HUES6 (cell line): ENCODE measurements around the gene ABTB2.
A peak's percentile ranks its signal among the peaks of the same experiment; 100 is the strongest.

ENCODE experiments used
- H3K27ac ChIP-seq: 2 replicates; pipeline ENCODE4 v1.7.0; 2013; ENCODE audit warnings: low read depth, mild to moderate bottlenecking, low read length, inconsistent platforms
- H3K27me3 ChIP-seq: 2 replicates; pipeline ENCODE4 v1.6.1; 2013; ENCODE audit warnings: low read length; ENCODE audit not compliant: control insufficient read depth, insufficient read depth
- H3K36me3 ChIP-seq: 2 replicates; pipeline ENCODE4 v1.6.1; 2013; ENCODE audit warnings: low read length; ENCODE audit not compliant: control insufficient read depth, insufficient read depth
- H3K4me1 ChIP-seq: 2 replicates; pipeline ENCODE4 v1.6.1; 2013; ENCODE audit warnings: low read length; ENCODE audit not compliant: control insufficient read depth, insufficient read depth
- H3K4me3 ChIP-seq: 2 replicates; pipeline ENCODE4 v1.5.1; 2013; ENCODE audit warnings: low read depth, low read length
- H3K9ac ChIP-seq: one replicate; pipeline ENCODE4 v1.6.1; 2013; ENCODE audit warnings: mild to moderate bottlenecking, low read length
- H3K9me3 ChIP-seq: 2 replicates; pipeline ENCODE4 v1.6.1; 2013; ENCODE audit warnings: low read depth, low read length; ENCODE audit not compliant: control insufficient read depth, insufficient read depth

The ABTB2 gene

GRCh38 chr11:34302046-34302921, 55.5 kb downstream of the ABTB2 start:
- Histone ChIP-seq H3K4me3 (no peak overlapping the region), H3K9ac (no peak overlapping the region), H3K27me3 (no peaks in the 10 kb centered on the region), H3K4me1 (peaks cover 44% of the 10 kb centered on the region), H3K27ac (peak overlapping the region; percentile 7; the same call in 1 of the 2 replicates), H3K36me3 (no peaks in the 10 kb centered on the region), H3K9me3 (no peaks in the 10 kb centered on the region)

DNA sequence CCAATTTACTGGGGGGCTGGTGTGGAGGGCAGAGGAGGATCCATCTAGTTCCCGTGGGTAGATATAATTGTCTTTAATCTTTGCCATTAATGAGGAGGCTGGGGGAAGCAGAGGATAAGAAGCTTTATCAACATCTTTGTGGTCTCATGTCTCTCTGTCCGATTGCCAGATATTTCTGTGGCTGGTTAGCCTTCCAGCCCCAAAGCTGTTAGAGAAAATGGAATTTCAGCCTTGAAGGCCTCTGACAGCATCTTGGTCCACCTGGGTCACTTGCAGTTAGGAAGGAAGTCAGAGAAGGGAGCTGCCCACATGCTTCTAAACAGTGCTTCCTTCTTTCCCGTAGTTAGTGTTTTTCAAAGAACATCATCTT, 56.9 kb downstream of the ABTB2 start:
- Histone ChIP-seq H3K27me3 (no peaks in the 10 kb centered on the region), H3K36me3 (no peaks in the 10 kb centered on the region), H3K9ac (no peak overlapping the region), H3K4me1 (peaks cover 40% of the 10 kb centered on the region), H3K27ac (no peak overlapping the region), H3K4me3 (no peak overlapping the region), H3K9me3 (no peaks in the 10 kb centered on the region)

GRCh38 chr11:34300026-34300925, 57.5 kb downstream of the ABTB2 start:
- Histone ChIP-seq H3K27ac (no peak overlapping the region), H3K9ac (no peak overlapping the region), H3K4me1 (peaks cover 40% of the 10 kb centered on the region), H3K9me3 (no peaks in the 10 kb centered on the region), H3K4me3 (no peak overlapping the region), H3K27me3 (no peaks in the 10 kb centered on the region), H3K36me3 (no peaks in the 10 kb centered on the region)

DNA sequence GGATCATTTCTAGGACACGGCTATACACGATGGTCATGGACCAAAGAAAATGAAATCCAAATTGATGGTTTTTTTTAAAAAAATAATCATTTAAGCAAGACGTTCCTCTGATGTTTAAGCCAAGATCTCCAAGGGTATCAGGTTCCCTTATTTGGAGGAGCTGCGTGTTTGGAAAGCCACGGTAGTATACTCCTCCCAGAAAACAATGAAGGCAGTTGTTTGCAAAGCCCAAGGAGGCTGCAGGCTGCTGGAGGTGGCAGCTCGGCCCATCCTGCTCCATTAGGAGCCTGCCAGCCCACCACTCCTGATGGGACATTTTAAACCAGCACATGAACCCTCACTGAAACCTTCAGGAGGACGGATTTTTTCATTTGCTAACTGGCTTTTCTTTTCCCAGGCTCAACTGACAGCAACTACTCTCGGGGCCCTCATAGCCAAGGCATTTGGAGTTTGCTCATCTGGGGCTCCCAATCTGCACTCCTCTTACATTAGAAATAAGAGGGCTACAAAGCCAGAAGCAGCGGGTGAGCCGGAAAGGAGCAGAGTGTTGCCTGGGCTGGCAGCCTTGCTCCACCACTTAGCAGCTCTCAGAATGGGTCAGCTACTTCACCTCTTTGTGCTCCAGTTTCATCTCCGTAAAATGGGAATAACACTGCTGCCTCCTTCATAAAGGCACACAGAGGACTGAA, 58.4 kb downstream of the ABTB2 start:
- Histone ChIP-seq H3K4me1 (peaks cover 40% of the 10 kb centered on the region), H3K9ac (no peak overlapping the region), H3K4me3 (no peak overlapping the region), H3K27me3 (no peaks in the 10 kb centered on the region), H3K36me3 (no peaks in the 10 kb centered on the region), H3K9me3 (no peaks in the 10 kb centered on the region), H3K27ac (no peak overlapping the region)

DNA sequence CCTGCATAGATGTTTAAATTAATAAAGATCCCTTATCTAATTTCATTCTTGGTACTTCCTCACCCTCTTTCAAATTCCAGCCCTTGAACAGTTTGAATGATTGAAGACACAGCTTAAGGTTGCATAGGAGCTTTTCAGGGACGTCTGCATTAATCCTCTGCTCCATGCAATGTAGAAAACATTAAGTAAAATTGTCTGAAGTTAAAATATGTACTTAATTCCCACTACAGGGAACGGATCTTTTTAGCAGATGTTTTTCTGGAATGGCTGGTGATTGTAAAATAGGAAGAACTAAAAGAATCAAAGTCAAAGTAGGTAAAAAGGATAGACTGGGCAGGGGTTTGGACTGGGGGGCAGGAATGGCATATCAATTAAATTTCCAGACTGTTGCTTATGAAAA, 58.9 kb downstream of the ABTB2 start:
- Histone ChIP-seq H3K9ac (no peak overlapping the region), H3K27me3 (no peaks in the 10 kb centered on the region), H3K9me3 (no peaks in the 10 kb centered on the region), H3K4me3 (no peak overlapping the region), H3K36me3 (no peaks in the 10 kb centered on the region), H3K27ac (no peak overlapping the region), H3K4me1 (peaks cover 40% of the 10 kb centered on the region)

- Histone ChIP-seq H3K4me1 (peaks cover 25% of the 10 kb centered on the region), H3K9ac (no peak overlapping the region), H3K9me3 (no peaks in the 10 kb centered on the region), H3K4me3 (no peak overlapping the region), H3K27ac (no peak overlapping the region), H3K27me3 (no peaks in the 10 kb centered on the region), H3K36me3 (no peaks in the 10 kb centered on the region)
Observed at GRCh38 chr11:34296412-34296811, 61.4 kb downstream of the ABTB2 start.

DNA sequence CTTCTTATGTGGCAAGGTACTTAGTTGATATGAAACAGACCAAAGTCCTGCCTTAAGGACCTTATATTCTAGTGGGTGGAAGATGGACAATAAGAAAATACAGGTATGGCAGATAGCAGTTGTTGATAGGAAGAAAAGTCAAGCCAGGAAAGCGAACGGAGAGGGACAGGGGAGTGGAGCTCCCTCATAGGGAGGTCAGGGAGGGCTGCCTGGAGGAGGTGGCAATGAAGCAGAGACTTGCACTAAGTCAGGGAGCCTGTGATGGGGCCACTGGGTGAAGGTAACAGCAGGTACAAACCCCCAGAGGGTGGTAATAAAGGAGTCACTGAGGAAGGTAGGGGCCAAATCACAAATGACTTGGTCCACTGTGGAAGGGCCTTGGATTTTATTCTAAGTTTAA, 65.3 kb downstream of the ABTB2 start:
- Histone ChIP-seq H3K27me3 (no peaks in the 10 kb centered on the region), H3K27ac (no peak overlapping the region), H3K4me1 (peaks cover 8% of the 10 kb centered on the region; the same call in 1 of the 2 replicates), H3K9ac (no peak overlapping the region), H3K4me3 (no peak overlapping the region), H3K9me3 (no peaks in the 10 kb centered on the region), H3K36me3 (no peaks in the 10 kb centered on the region)

DNA sequence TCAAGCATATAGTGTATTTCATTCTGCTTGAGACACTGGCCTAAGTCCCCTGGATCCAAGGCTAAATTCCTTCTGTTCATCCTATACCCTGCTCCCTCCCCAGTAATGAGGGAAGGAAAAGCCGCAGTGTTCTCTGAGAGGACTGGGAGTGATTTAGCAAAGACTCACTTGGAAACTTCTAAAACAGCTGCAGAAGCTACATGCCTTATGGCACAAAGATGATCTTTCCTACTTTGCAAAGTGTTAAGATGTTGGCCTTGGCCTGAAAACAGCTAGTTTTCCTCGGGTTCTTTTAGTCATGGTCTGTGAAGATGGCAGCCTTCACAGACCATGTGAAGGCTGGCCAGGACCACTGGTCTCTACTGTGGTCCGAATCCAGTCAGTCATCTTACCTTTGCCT, 65.7 kb downstream of the ABTB2 start:
- no peaks in the 10 kb centered on the region for H3K36me3 ChIP-seq
- no peak overlapping the region for H3K4me3 ChIP-seq
- H3K27ac ChIP-seq = no peak overlapping the region
- no peaks in the 10 kb centered on the region for H3K9me3 ChIP-seq
- H3K27me3 ChIP-seq = no peaks in the 10 kb centered on the region
- peaks cover 8% of the 10 kb centered on the region; the same call in 1 of the 2 replicates for H3K4me1 ChIP-seq
- no peak overlapping the region for H3K9ac ChIP-seq

GRCh38 chr11:34290926-34291325, 66.9 kb downstream of the ABTB2 start:
- H3K9me3 ChIP-seq = no peaks in the 10 kb centered on the region
- H3K36me3 ChIP-seq = no peaks in the 10 kb centered on the region
- H3K9ac ChIP-seq = no peak overlapping the region
- H3K4me3 ChIP-seq = no peak overlapping the region
- no peaks in the 10 kb centered on the region for H3K27me3 ChIP-seq
- H3K27ac ChIP-seq = no peak overlapping the region
- H3K4me1 ChIP-seq = peaks cover 8% of the 10 kb centered on the region; the same call in 1 of the 2 replicates

GRCh38 chr11:34288492-34288891, 69.3 kb downstream of the ABTB2 start:
- Histone ChIP-seq H3K36me3 (no peaks in the 10 kb centered on the region), H3K4me1 (peaks cover 8% of the 10 kb centered on the region; the same call in 1 of the 2 replicates), H3K9ac (no peak overlapping the region), H3K4me3 (no peak overlapping the region), H3K9me3 (no peaks in the 10 kb centered on the region), H3K27ac (no peak overlapping the region), H3K27me3 (no peaks in the 10 kb centered on the region)
